Measurements from ENCODE around the gene KIF26B.
"Not testable (repeated sequence)": the region's sequence is repeated elsewhere in the genome, so short reads cannot be mapped to it uniquely, and the experiment has no call there.

KIF26B gene

DNA sequence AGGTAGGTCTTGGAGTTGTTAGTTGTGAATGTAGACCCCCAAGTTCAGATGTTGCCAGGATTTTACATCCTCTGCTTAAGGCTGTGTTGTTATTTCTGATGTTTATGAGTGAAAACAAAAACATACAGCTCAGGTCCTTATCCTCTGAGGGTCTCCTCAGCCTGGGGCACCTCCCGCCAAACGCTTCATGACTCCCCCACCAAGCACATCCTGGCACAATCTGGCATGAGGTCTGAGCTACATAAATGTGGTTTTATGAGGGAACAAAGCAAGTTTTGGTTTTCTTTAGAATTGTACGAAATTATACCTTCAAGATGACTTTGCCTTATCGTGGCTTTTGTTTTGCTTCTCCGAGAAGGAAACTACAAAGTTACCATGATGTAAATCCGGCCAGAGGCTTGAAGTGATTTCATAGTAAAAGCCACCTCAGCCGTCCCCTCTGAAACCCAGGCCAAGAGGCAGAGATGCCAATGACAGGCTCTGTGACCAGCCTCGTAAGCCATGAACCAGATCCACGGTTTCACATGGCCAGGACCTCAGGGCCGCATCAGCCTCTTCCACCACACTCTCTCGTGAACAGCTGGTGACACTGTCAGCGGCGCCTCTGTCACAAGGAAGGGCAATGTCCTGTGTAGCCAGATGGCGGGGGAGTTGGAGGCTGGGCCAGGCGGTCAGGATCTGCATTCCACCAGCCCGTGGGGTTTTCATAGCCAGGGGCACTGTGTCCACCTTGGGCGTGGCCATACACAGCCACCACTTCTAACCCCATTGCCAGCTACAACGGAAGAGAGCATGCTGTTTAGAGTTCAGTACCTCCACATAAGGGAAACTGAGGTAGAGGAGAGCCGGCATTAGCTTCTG lies 199.4 kb downstream of the KIF26B start:
- ChIA-PET POLR2A (no interaction called here), CTCF (no interaction called here)
- no peaks in the 10 kb centered on the region for H3K4me1 ChIP-seq (ENCODE audit: control extremely low read depth in 1 of 4, control insufficient read depth in 4 of 4, insufficient read depth in 4 of 4, low read length in 3 of 4)
- WGBS (ENCODE audit: insufficient coverage), result 95% methylated on average over 10 of the region's 19 CpGs
- peaks cover 0 to 3% (median 0%) of the 10 kb centered on the region in 5 experiments for H3K9me3 ChIP-seq (ENCODE audit: control extremely low read depth in 1 of 5, control insufficient read depth in 4 of 5, insufficient read depth in 2 of 5, low read depth in 1 of 5, low read length in 4 of 5)
- peaks cover 0 to 2% (median 0%) of the 10 kb centered on the region in 5 experiments for H3K27me3 ChIP-seq (replicated peaks in 2 of 5; ENCODE audit: control insufficient read depth in 4 of 5, insufficient read depth in 5 of 5, low read length in 4 of 5)
- no peaks in the 10 kb centered on the region for H3K36me3 ChIP-seq (ENCODE audit: control insufficient read depth in 4 of 4, insufficient read depth in 4 of 4, low read length in 3 of 4)
- no peak for DNase-seq
- H3K4me3 ChIP-seq (ENCODE audit: control insufficient read depth in 1 of 7, extremely low read depth in 1 of 7, insufficient read depth in 4 of 7, low read depth in 2 of 7, low read length in 6 of 7), result no peak overlapping the region
- no peak overlapping the region for H3K27ac ChIP-seq (ENCODE audit: insufficient read depth in 1 of 2, low read depth in 1 of 2, low read length in 2 of 2, poor library complexity in 1 of 2, severe bottlenecking in 2 of 2)

DNA sequence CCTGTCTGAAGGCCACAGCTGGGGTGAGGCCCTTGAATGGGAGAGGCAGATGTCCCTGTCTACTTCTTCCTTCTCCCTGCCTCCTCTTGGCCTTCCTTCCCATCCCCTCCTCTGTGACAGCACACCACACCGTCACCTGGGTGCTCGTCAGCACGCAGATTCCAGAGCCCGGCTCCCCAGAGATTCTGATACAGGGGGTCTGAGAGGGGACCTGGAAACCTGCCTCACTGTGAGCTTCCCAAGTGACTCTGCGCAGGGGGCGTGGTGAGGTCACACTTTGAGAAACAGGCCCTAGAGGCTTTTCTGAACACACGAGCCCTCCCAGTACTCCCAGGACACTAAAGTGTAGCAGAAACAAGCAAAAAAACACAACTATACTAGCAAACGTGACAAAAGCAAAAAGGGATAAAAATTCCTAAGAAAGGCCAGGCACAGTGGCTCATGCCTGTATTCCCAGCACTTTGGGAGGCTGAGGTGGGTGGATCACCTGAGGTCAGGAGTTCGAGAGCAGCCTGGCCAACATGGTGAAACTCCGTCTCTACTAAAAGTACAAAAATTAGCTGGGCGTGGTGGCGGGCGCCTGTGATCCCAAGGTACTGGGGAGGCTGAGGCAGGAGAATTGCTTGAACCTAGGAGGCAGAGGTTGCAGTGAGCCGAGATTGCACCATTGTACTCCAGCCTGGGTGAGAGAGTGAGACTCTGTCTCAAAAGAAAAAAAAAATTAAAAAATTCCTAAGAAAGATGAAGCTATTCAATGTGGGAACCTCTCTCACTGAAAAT lies 201.3 kb downstream of the KIF26B start:
- CTCF ChIA-PET; H3K9me3 ChIP-seq (ENCODE audit: control extremely low read depth in 1 of 5, control insufficient read depth in 4 of 5, insufficient read depth in 2 of 5, low read depth in 1 of 5, low read length in 4 of 5); H3K4me1 ChIP-seq (ENCODE audit: control extremely low read depth in 1 of 4, control insufficient read depth in 4 of 4, insufficient read depth in 4 of 4, low read length in 3 of 4); H3K36me3 ChIP-seq (ENCODE audit: control insufficient read depth in 4 of 4, insufficient read depth in 4 of 4, low read length in 3 of 4); H3K27ac ChIP-seq (ENCODE audit: insufficient read depth in 1 of 2, low read depth in 1 of 2, low read length in 2 of 2, poor library complexity in 1 of 2, severe bottlenecking in 2 of 2); H3K27me3 ChIP-seq (replicated peaks in 2 of 5; ENCODE audit: control insufficient read depth in 4 of 5, insufficient read depth in 5 of 5, low read length in 4 of 5); DNase-seq; H3K4me3 ChIP-seq (ENCODE audit: control insufficient read depth in 1 of 7, extremely low read depth in 1 of 7, insufficient read depth in 4 of 7, low read depth in 2 of 7, low read length in 6 of 7): not testable (repeated sequence)
- POLR2A ChIA-PET, result interaction anchor here (0.7 kb wide), 1 partner anchor 45 kb away, joined by 4 read pairs; no protein-coding TSS in a partner anchor
- 97% methylated on average over 10 of the region's 14 CpGs for WGBS (ENCODE audit: insufficient coverage)

DNA sequence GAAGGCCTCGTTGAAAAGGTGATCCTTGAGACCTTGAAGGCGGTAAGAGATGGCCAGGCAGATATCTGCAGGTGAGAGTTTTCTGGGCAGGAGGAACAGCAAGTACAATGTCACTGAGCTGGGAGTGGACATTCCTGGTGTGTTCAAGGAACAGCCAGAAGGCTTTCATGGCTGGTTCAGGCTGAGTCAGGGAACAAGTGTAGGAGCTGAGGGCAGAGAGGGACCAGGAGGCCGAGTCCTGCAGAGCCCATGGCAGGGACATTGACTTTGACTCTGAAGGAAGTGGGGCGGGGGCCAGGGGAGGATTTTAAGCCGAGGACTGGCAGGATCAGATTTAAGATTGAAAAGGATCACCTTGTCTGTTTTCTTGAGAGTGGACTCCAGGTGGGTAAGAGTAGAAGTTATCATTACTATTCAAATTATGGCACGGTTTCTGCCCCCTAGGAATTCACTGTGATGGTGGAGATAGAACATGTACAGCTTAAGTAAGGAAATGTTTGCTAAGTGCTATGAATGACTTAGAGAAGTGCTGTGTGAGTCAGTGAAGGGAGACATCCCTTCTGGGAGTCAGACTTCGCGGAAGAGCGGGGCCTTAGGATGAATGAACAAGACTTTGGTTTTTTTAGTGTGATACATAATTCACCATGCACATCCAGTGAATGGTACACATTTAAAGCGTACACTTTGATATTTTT lies 202.3 kb downstream of the KIF26B start:
- WGBS (ENCODE audit: insufficient coverage), result 97% methylated on average over 3 of the region's 10 CpGs
- no peak for DNase-seq
- ChIA-PET POLR2A (no interaction called here), CTCF (no interaction called here)
- Histone ChIP-seq H3K4me3 (ENCODE audit: control insufficient read depth in 1 of 7, extremely low read depth in 1 of 7, insufficient read depth in 4 of 7, low read depth in 2 of 7, low read length in 6 of 7) (no peak overlapping the region), H3K27me3 (replicated peaks in 2 of 5; ENCODE audit: control insufficient read depth in 4 of 5, insufficient read depth in 5 of 5, low read length in 4 of 5) (no peaks in the 10 kb centered on the region), H3K36me3 (ENCODE audit: control insufficient read depth in 4 of 4, insufficient read depth in 4 of 4, low read length in 3 of 4) (no peaks in the 10 kb centered on the region), H3K27ac (ENCODE audit: insufficient read depth in 1 of 2, low read depth in 1 of 2, low read length in 2 of 2, poor library complexity in 1 of 2, severe bottlenecking in 2 of 2) (no peak overlapping the region), H3K9me3 (ENCODE audit: control extremely low read depth in 1 of 5, control insufficient read depth in 4 of 5, insufficient read depth in 2 of 5, low read depth in 1 of 5, low read length in 4 of 5) (no peaks in the 10 kb centered on the region), H3K4me1 (ENCODE audit: control extremely low read depth in 1 of 4, control insufficient read depth in 4 of 4, insufficient read depth in 4 of 4, low read length in 3 of 4) (no peaks in the 10 kb centered on the region)

DNA sequence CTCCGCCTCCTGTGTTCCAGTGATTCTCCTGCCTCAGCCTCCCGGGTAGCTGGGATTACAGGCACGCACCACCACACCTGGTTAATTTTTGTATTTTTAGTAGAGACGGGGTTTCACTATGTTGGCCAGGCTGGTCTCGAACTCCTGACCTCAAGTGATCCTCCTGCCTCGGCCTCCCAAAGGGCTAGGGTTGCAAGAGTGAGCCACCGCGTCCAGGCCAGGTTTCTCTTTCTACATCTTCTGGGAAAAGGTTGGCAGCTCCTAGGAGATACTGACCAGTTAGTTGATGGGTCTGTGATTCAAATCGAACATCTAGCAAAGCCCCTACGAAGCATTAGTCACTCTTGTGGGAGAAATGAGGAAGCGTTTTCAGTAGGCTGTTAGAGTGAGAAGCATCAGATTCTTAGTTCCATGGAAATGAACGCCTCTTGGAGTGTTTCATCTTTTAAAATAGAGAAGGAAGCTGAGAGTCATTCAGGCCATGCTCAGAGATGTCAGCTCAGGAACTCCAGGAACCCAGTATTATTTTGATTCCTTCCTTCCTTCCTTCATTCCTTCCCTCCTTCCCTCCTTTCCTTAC lies 204.4 kb downstream of the KIF26B start:
- peak in 2 of 3 donors; percentile 10 to 14 for DNase-seq
- H3K27ac ChIP-seq (ENCODE audit: insufficient read depth in 1 of 2, low read depth in 1 of 2, low read length in 2 of 2, poor library complexity in 1 of 2, severe bottlenecking in 2 of 2); H3K4me3 ChIP-seq (ENCODE audit: control insufficient read depth in 1 of 7, extremely low read depth in 1 of 7, insufficient read depth in 4 of 7, low read depth in 2 of 7, low read length in 6 of 7); H3K4me1 ChIP-seq (ENCODE audit: control extremely low read depth in 1 of 4, control insufficient read depth in 4 of 4, insufficient read depth in 4 of 4, low read length in 3 of 4); H3K36me3 ChIP-seq (ENCODE audit: control insufficient read depth in 4 of 4, insufficient read depth in 4 of 4, low read length in 3 of 4); H3K27me3 ChIP-seq (replicated peaks in 2 of 5; ENCODE audit: control insufficient read depth in 4 of 5, insufficient read depth in 5 of 5, low read length in 4 of 5); H3K9me3 ChIP-seq (ENCODE audit: control extremely low read depth in 1 of 5, control insufficient read depth in 4 of 5, insufficient read depth in 2 of 5, low read depth in 1 of 5, low read length in 4 of 5); CTCF ChIA-PET; POLR2A ChIA-PET: not testable (repeated sequence)
- 79% methylated on average over 9 of the region's 12 CpGs for WGBS (ENCODE audit: insufficient coverage)

DNA sequence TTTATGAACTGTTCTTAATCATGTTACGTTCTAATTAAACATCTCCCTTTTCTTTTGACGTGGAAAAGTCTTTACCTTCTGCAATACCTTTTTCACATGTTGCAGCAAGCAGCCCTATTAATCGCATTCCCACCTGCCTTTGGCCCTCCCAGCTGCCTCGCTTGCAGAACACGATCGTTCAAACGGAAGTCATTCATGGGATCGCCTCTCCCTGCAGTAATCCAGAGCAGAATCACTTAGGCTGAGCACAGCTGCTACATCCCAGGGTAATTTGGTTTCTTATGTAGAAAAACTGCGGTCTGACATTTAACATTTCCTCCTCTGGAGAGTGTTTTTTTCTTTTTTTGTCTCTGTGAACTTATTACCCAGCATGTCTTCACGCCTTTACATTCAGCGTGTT lies 206.3 kb downstream of the KIF26B start:
- no peaks in the 10 kb centered on the region for H3K27me3 ChIP-seq (replicated peaks in 2 of 5; ENCODE audit: control insufficient read depth in 4 of 5, insufficient read depth in 5 of 5, low read length in 4 of 5)
- H3K36me3 ChIP-seq (ENCODE audit: control insufficient read depth in 4 of 4, insufficient read depth in 4 of 4, low read length in 3 of 4), result no peaks in the 10 kb centered on the region
- CTCF ChIA-PET, result no interaction called here
- H3K9me3 ChIP-seq (ENCODE audit: control extremely low read depth in 1 of 5, control insufficient read depth in 4 of 5, insufficient read depth in 2 of 5, low read depth in 1 of 5, low read length in 4 of 5), result no peaks in the 10 kb centered on the region
- POLR2A ChIA-PET, result no interaction called here
- no peaks in the 10 kb centered on the region for H3K4me1 ChIP-seq (ENCODE audit: control extremely low read depth in 1 of 4, control insufficient read depth in 4 of 4, insufficient read depth in 4 of 4, low read length in 3 of 4)
- 92% methylated on average over 11 of the region's 11 CpGs for WGBS (ENCODE audit: insufficient coverage)
- H3K27ac ChIP-seq (ENCODE audit: insufficient read depth in 1 of 2, low read depth in 1 of 2, low read length in 2 of 2, poor library complexity in 1 of 2, severe bottlenecking in 2 of 2), result no peak overlapping the region
- H3K4me3 ChIP-seq (ENCODE audit: control insufficient read depth in 1 of 7, extremely low read depth in 1 of 7, insufficient read depth in 4 of 7, low read depth in 2 of 7, low read length in 6 of 7), result no peak overlapping the region
- DNase-seq, result no peak

DNA sequence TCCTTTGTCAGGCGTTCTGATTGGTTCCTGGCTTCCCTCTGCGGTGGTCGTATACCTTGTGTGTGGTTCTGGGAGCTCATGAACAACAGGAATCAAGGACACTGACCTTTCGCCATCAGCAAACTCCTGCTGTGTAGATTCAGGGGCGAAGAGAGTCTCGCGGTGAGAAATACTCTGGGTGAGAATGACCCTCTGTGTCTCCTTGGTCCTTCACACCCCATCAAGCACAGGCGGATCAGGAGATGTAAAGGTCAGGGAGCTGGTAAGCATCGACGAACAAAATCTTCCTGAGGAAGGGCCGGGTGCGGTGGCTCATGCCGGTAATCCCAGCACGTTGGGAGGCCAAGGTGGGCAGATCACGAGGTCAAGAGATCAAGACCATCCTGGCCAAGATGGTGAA lies 207.2 kb downstream of the KIF26B start:
- no peaks in the 10 kb centered on the region for H3K9me3 ChIP-seq (ENCODE audit: control extremely low read depth in 1 of 5, control insufficient read depth in 4 of 5, insufficient read depth in 2 of 5, low read depth in 1 of 5, low read length in 4 of 5)
- no peak overlapping the region for H3K4me3 ChIP-seq (ENCODE audit: control insufficient read depth in 1 of 7, extremely low read depth in 1 of 7, insufficient read depth in 4 of 7, low read depth in 2 of 7, low read length in 6 of 7)
- POLR2A ChIA-PET, result interaction anchor here (0.5 to 0.6 kb wide), 2 partner anchors 21 to 168 kb away, joined by 3 read pairs; no protein-coding TSS in a partner anchor
- 94% methylated on average over 11 of the region's 15 CpGs for WGBS (ENCODE audit: insufficient coverage)
- H3K36me3 ChIP-seq (ENCODE audit: control insufficient read depth in 4 of 4, insufficient read depth in 4 of 4, low read length in 3 of 4), result no peaks in the 10 kb centered on the region
- CTCF ChIA-PET, result interaction anchor here (0.7 kb wide), 1 partner anchor 209 kb away, joined by 3 read pairs; no protein-coding TSS in a partner anchor
- no peak for DNase-seq
- H3K27ac ChIP-seq (ENCODE audit: insufficient read depth in 1 of 2, low read depth in 1 of 2, low read length in 2 of 2, poor library complexity in 1 of 2, severe bottlenecking in 2 of 2), result no peak overlapping the region
- no peaks in the 10 kb centered on the region for H3K27me3 ChIP-seq (replicated peaks in 2 of 5; ENCODE audit: control insufficient read depth in 4 of 5, insufficient read depth in 5 of 5, low read length in 4 of 5)
- H3K4me1 ChIP-seq (ENCODE audit: control extremely low read depth in 1 of 4, control insufficient read depth in 4 of 4, insufficient read depth in 4 of 4, low read length in 3 of 4), result no peaks in the 10 kb centered on the region

Data from common myeloid progenitor, CD34-positive (primary cell).